Keratinocyte (primary cell): ENCODE data around the gene SNX6. TPM values are rescaled to one million over a fixed set of nuclear protein-coding genes. Genes with fewer than 3 reads are reported as not detected.
"Not testable (repeated sequence)": the region's sequence is repeated elsewhere in the genome, so short reads cannot be mapped to it uniquely, and the experiment has no call there.

Experiments
- DNase-seq: peaks from one replicate; pipeline ENCODE4 v3.0.0-alpha.2; 2011; ENCODE audit warnings: low read depth, missing footprints, low spot score
- FAIRE-seq: peaks from 2 replicates; lab custom pipeline; 2011; peaks lifted over from hg19 to GRCh38; lab: Jason Lieb, UNC
- H2AFZ ChIP-seq: 2 replicates; pipeline ENCODE4 v1.6.0; 2012; ENCODE audit warnings: low read length, control low read depth, inconsistent platforms; ENCODE audit not compliant: control insufficient read depth
- H3K27ac ChIP-seq: 2 replicates; pipeline ENCODE4 v1.5.1; 2011; ENCODE audit warnings: low read length; ENCODE audit not compliant: control insufficient read depth, insufficient read depth
- H3K27me3 ChIP-seq: 3 replicates; pipeline ENCODE4 v1.6.0; 2011; ENCODE audit warnings: low read length; ENCODE audit not compliant: control insufficient read depth, insufficient read depth; ENCODE audit errors: extremely low read depth
- H3K36me3 ChIP-seq, 2 experiments: 2 replicates in 1 of 2; 3 replicates in 1 of 2; pipeline ENCODE4 v1.5.1; 2011; ENCODE audit warnings: low read length in 2 of 2, mild to moderate bottlenecking in 1 of 2; ENCODE audit not compliant: control insufficient read depth in 2 of 2, insufficient read depth in 2 of 2; ENCODE audit errors: extremely low read depth in 1 of 2
- H3K4me1 ChIP-seq: 3 replicates; pipeline ENCODE4 v1.5.1; 2011; ENCODE audit warnings: low read length; ENCODE audit not compliant: control insufficient read depth, insufficient read depth; ENCODE audit errors: extremely low read depth
- H3K4me2 ChIP-seq: 3 replicates; pipeline ENCODE4 v1.6.0; 2011; ENCODE audit warnings: low read depth, low read length; ENCODE audit not compliant: control insufficient read depth, insufficient read depth; ENCODE audit errors: extremely low read depth
- H3K4me3 ChIP-seq, 3 experiments: fragments of 200-600 bp in 1 of 3; sonication (generic) in 1 of 3; 2 replicates in 2 of 3; 3 replicates in 1 of 3; pipeline ENCODE4 v1.5.1; 2011 to 2016; ENCODE audit warnings: low read length in 3 of 3, mild to moderate bottlenecking in 3 of 3, control low read depth in 2 of 3, inconsistent platforms in 1 of 3, low read depth in 1 of 3, mixed read lengths in 1 of 3, mixed run types in 1 of 3, moderate library complexity in 1 of 3; ENCODE audit not compliant: control insufficient read depth in 2 of 3, insufficient read depth in 2 of 3; ENCODE audit errors: extremely low read depth in 1 of 3
- H3K79me2 ChIP-seq: 2 replicates; pipeline ENCODE4 v1.6.0; 2012; ENCODE audit warnings: low read length; ENCODE audit not compliant: control insufficient read depth, insufficient read depth
- H3K9ac ChIP-seq: 3 replicates; pipeline ENCODE4 v1.6.0; 2011; ENCODE audit warnings: low read length; ENCODE audit not compliant: control insufficient read depth, insufficient read depth; ENCODE audit errors: extremely low read depth
- H3K9me1 ChIP-seq: 3 replicates; pipeline ENCODE4 v1.6.0; 2011; ENCODE audit warnings: low read length; ENCODE audit not compliant: control insufficient read depth, insufficient read depth; ENCODE audit errors: extremely low read depth
- H3K9me3 ChIP-seq: 2 replicates; pipeline ENCODE4 v1.5.1; 2012; ENCODE audit warnings: low read depth, low read length; ENCODE audit not compliant: control insufficient read depth
- H4K20me1 ChIP-seq: 3 replicates; pipeline ENCODE4 v1.6.0; 2011; ENCODE audit warnings: low read length; ENCODE audit not compliant: control insufficient read depth, insufficient read depth; ENCODE audit errors: extremely low read depth
- EZH2 ChIP-seq: IDR thresholded peaks from one replicate; pipeline ENCODE4 v1.6.1; 2012; ENCODE audit warnings: inconsistent platforms, mild to moderate bottlenecking, low read length, moderate library complexity
- dilution Hi-C: fragments of 300-500 bp; cut with MboI; formaldehyde crosslinking; loops from one replicate; pipeline ENCODE4 v1.7.0; 2020; ENCODE audit warnings: low sequenced_read_pairs; ENCODE audit not compliant: extremely low pct_ligation_motif_present
- polyA plus RNA-seq, 5 experiments: library from polyadenylated mRNA; depleted of rRNA in 3 of 5; stranded (reverse) in 3 of 5; stranded (forward) in 1 of 5; unstranded in 1 of 5; fragments of >200 nt; gene quantifications; 1 replicate in 1 of 5; 2 replicates in 3 of 5; 3 replicates in 1 of 5; pipeline versions ENCODE4 v1.2.1 to v1.2.3, GENCODE V29; 2011 to 2012; ENCODE audit warnings: missing spikeins in 2 of 5, low read depth in 1 of 5, low replicate concordance in 1 of 5
- TF ChIP-seq, protein P1 (sequence below), 3 experiments: IDR thresholded peaks in 1 of 3; conservative IDR thresholded peaks in 1 of 3; optimal IDR thresholded peaks in 1 of 3; 2 replicates in 2 of 3; 3 replicates in 1 of 3; pipeline versions ENCODE3 to v1.5.1; 2011; ENCODE audit warnings: low read length in 3 of 3, mild to moderate bottlenecking in 3 of 3, moderate library complexity in 2 of 3, control low read depth in 1 of 3, inconsistent platforms in 1 of 3; ENCODE audit not compliant: insufficient read depth in 2 of 3; ENCODE audit errors: extremely low read depth in 1 of 3

SNX6 gene
- polyA plus RNA-seq, 1 donor (not counting 4 experiments of a cell fraction or from before 2014, with no cell fraction given), result 137 TPM

DNA sequence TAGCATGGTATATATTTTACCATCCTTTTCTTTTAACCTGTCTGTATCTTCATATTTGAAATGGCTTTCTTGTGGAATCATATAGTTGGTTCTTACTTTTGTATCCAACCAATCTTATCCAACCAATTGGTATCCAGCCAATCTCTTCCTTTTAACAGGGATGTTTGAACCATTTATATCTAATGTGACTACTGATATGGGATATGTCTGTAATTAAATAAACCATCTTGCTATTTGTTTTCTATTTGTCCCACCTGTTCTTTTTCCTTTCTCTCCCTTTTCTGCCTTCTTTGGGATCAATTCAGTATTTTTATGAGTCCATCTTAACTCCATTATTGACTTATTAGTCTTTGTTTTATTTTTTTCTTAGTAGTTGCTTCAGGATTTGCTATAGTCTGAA lies 30.8 kb upstream of the SNX6 start:
- Histone ChIP-seq H3K27ac (no peak overlapping the region), H3K9me3 (no peaks in the 10 kb centered on the region), H3K9ac (no peak overlapping the region), H2AFZ (no peak overlapping the region), H3K4me3 (no peak overlapping the region), H3K79me2 (no peaks in the 10 kb centered on the region), H4K20me1 (no peaks in the 10 kb centered on the region), H3K4me1 (peaks cover 18% of the 10 kb centered on the region), H3K36me3 (no peaks in the 10 kb centered on the region), H3K4me2 (no peak overlapping the region), H3K27me3 (no peaks in the 10 kb centered on the region), H3K9me1 (no peaks in the 10 kb centered on the region)
- DNase-seq (no peak), FAIRE-seq (no peak)
- dilution Hi-C loops, result no loop called here
- no peak for TF ChIP-seq EZH2
- TF ChIP-seq, protein P1, sequence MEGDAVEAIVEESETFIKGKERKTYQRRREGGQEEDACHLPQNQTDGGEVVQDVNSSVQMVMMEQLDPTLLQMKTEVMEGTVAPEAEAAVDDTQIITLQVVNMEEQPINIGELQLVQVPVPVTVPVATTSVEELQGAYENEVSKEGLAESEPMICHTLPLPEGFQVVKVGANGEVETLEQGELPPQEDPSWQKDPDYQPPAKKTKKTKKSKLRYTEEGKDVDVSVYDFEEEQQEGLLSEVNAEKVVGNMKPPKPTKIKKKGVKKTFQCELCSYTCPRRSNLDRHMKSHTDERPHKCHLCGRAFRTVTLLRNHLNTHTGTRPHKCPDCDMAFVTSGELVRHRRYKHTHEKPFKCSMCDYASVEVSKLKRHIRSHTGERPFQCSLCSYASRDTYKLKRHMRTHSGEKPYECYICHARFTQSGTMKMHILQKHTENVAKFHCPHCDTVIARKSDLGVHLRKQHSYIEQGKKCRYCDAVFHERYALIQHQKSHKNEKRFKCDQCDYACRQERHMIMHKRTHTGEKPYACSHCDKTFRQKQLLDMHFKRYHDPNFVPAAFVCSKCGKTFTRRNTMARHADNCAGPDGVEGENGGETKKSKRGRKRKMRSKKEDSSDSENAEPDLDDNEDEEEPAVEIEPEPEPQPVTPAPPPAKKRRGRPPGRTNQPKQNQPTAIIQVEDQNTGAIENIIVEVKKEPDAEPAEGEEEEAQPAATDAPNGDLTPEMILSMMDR (optimal IDR thresholded peaks at IDR 0.05 in 1 of 3, IDR thresholded peaks at IDR 0.05 in 1 of 3, conservative IDR thresholded peaks at IDR 0.05 in 1 of 3; ENCODE audit: extremely low read depth in 1 of 3, insufficient read depth in 2 of 3, low read length in 3 of 3), result no peak

DNA sequence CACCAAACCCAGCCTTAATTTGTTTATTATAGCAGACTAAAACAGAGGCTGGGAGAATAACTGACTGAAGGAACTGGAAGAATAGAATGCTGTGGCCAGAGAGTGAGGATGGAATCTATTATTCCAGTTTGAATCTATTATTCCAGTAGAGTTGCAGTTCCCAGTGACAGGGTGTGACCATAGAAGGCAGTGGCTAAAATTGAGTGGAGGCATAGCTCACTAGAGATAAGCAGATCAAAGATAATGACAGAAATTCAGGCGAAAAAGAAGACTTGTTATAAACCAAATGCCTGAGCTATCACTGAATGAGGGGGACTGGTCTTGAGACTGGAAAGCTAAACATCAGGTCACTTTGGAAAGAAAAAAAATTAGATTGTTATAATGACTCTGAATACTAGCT lies 26.0 kb upstream of the SNX6 start:
- H3K9ac ChIP-seq, result no peak overlapping the region
- no peaks in the 10 kb centered on the region for H4K20me1 ChIP-seq
- FAIRE-seq, result no peak
- no peak overlapping the region for H2AFZ ChIP-seq
- no peak overlapping the region for H3K27ac ChIP-seq
- TF ChIP-seq EZH2, result no peak
- TF ChIP-seq, protein P1 (optimal IDR thresholded peaks at IDR 0.05 in 1 of 3, IDR thresholded peaks at IDR 0.05 in 1 of 3, conservative IDR thresholded peaks at IDR 0.05 in 1 of 3; ENCODE audit: extremely low read depth in 1 of 3, insufficient read depth in 2 of 3, low read length in 3 of 3), result no peak
- H3K9me3 ChIP-seq, result no peaks in the 10 kb centered on the region
- peaks cover 12% of the 10 kb centered on the region for H3K4me1 ChIP-seq
- no peaks in the 10 kb centered on the region for H3K27me3 ChIP-seq
- H3K4me2 ChIP-seq, result no peak overlapping the region
- H3K79me2 ChIP-seq, result no peaks in the 10 kb centered on the region
- no peak for DNase-seq
- H3K4me3 ChIP-seq, result no peak overlapping the region
- H3K9me1 ChIP-seq, result no peaks in the 10 kb centered on the region
- no peaks in the 10 kb centered on the region for H3K36me3 ChIP-seq
- dilution Hi-C loops, result no loop called here

DNA sequence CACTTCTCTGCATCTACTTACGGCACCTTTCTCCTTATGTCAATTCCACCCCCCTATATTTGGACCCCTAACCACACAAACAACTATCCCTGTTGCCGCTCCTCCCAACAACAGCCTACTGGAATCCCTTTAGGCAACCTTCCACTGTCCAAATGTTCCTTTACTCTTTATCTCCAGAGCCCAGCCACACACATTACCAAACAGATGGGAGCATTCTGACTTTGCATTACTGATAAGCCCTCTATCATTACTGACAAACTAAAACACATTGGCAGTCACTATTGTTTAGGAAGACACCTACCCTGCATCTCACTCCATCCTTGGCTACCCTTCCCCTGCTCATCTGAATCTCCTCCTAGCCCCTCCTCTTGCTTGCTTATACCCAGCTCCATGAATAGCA lies 23.1 kb upstream of the SNX6 start:
- DNase-seq, H3K9me3 ChIP-seq, H3K4me2 ChIP-seq, H3K27ac ChIP-seq, H3K27me3 ChIP-seq, FAIRE-seq, H3K4me3 ChIP-seq, H3K79me2 ChIP-seq, H3K9me1 ChIP-seq, dilution Hi-C loops, H2AFZ ChIP-seq, H3K9ac ChIP-seq, H4K20me1 ChIP-seq, H3K36me3 ChIP-seq: not testable (repeated sequence)
- H3K4me1 ChIP-seq, result peaks cover 23% of the 10 kb centered on the region

DNA sequence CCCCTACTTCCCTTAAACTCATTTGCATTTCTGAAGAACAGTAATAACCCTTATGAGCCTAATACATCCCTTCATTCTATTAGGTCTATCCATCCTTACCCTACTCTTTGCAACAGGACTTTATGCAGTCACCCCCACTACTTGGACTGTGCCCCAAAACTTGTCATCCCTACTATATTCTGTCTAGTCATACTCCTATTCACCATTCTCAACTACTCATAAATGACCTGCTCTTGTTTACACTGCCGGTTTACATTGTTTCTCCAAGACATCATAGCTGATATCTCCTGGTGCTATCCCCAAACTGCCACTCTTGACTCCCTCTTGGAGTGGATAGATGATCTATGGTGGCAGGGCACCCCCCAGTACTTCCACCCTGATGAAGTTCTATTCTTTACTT lies 22.4 kb upstream of the SNX6 start:
- DNase-seq, H3K9me1 ChIP-seq, H3K9me3 ChIP-seq, FAIRE-seq, H2AFZ ChIP-seq, H4K20me1 ChIP-seq, H3K4me2 ChIP-seq, H3K79me2 ChIP-seq, H3K36me3 ChIP-seq, H3K27me3 ChIP-seq, H3K9ac ChIP-seq, H3K27ac ChIP-seq, dilution Hi-C loops, H3K4me3 ChIP-seq: not testable (repeated sequence)
- peaks cover 23% of the 10 kb centered on the region for H3K4me1 ChIP-seq
